Non-pigmented ciliary epithelial cell (primary cell): ENCODE results near the gene CALHM2.

Experiments
- DNase-seq: peaks from one replicate; pipeline ENCODE4 v3.0.0-alpha.2; 2010; ENCODE audit warnings: low read depth

CALHM2 gene

DNA sequence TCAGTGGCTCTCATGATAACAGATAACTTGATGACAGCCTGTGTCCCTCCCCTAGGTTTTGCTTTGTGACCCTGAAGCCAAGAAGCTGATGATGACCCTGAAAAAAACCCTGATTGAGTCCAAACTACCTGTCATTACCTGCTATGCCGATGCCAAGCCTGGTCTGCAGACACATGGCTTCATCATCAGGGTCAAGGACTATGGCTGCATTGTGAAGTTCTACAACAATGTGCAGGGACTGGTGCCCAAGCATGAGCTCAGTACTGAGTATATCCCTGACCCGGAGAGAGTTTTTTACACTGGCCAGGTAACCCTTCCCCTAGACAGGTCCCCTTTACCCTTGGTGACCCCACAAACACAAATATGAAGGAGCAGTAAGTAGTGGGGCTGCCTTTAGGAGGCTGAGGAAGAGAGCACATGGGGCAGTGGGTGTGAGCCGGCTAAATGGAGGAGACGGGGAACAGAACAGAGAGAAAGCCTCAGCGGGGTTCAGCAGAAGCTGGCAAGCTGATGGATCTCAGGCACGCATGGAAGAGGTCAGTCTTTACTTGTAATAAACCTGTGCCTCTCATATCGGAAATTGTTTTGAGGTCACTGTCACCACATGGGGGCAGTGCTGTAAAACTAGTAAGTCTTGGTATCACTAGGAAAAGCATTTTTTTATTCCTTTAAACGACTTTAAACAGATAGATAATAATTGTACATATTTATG is 35.6 kb downstream of the CALHM2 start:
- DNase-seq = peak; percentile 13

DNA sequence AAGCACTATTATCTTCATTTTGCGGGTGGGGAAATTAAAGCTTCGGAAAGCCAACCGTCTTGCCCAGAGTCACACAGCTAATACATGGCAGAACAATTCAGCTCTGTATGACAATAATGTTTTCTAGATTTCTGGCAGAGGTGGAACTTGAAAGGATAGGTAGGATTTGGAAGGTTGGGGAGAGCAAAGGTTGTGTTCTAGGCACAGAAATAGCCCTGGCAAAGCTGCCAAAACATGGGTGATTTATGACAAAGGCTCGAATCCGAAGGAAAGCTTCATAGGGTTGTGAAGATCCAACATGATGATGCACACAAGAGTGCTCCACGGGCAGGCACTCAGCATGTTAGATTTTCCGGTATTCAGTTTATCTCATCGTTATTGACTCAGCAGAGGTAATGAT is 36.6 kb downstream of the CALHM2 start:
- no peak for DNase-seq

DNA sequence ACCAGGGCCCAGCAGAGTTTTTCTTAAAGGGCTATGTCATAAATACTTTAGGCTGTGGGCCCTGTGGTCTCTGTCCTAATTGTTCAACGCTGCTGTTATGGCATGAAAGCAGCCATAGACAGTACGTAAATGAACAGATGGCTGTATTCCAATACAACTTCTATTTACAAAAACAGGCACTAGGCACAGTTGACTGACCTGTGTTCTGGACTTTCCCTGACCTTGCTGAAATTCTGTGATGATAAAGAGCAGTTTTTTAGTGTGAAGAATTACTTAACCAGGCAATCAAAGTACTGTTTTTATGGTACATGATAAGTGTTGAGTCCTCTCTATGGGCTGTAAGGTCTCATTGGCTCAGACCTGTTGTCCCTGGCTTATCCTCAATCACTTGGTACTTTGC is 38.6 kb downstream of the CALHM2 start:
- no peak for DNase-seq

DNA sequence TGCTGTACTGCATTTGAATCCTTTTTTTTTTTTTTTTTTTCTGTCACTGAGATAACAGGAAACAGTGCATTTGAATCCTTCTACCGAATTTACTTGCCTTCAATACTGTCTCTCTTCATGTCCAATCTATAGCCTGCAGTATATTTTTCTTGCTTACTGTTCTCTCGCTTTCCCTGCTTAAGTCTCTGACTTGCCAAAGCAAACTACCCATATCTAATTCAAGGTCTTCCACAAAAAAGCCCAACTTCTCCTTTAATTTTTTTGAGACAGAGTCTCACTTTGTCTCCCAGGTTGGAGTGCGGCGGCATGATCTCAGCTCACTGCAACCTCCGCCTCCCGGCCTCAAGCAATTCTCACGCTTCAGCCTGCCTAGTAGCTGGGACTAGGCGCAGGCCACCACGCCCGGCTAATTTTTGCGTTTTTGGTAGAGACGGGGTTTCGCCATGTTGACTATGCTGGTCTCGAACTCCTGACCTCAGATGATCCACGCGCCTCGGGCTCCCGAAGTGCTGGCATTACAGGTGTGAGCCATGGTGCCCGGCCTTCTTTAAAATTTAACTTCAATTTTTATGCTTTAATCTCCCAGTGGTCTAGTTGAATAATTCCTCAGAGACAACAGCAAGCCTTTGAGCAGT is 54.9 kb downstream of the CALHM2 start:
- no peak for DNase-seq

DNA sequence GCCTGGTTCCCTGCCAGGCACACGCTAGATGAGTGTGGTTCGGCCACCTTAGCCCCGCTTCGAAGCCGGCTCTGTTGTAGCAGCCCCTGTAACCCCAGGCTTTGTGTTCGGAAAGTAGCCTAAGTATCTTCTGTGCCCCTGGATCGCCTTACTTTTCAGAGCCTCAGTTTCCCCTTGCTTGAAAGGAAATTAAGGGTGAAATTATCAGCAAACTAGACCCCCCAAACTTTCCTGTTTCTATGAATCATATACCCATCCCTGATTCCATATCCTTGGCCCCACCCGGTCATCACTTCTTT is 55.4 kb downstream of the CALHM2 start:
- DNase-seq = no peak
